ENCODE measurements around the gene AGT. TPM values are rescaled to one million over a fixed set of nuclear protein-coding genes. Genes with fewer than 3 reads are reported as not detected.

Gene AGT
- total RNA-seq, 1 donor from 2014 or later, result 54.6 TPM

- TF ChIP-seq CTCF (IDR thresholded peaks at IDR 0.05; ENCODE audit: borderline replicate concordance), result no peak
- peaks cover 58% of the 10 kb centered on the region for H3K4me1 ChIP-seq
- H3K9me3 ChIP-seq (replicated peaks), result no peaks in the 10 kb centered on the region
- H3K27me3 ChIP-seq (ENCODE audit: low read depth), result no peaks in the 10 kb centered on the region
- intact Hi-C loops (cut with micrococcal nuclease), result no loop called here
- peak overlapping the region; percentile 68 for H3K4me3 ChIP-seq
- peaks cover 4% of the 10 kb centered on the region for H3K36me3 ChIP-seq
- H3K27ac ChIP-seq (replicated peaks), result peak overlapping the region; percentile 87
- no peak for DNase-seq
Measured at GRCh38 chr1:230713138-230713537, 784 bp downstream of the AGT start.

- peaks cover 4% of the 10 kb centered on the region for H3K36me3 ChIP-seq
- H3K9me3 ChIP-seq (replicated peaks), result no peaks in the 10 kb centered on the region
- DNase-seq, result no peak
- peak overlapping the region; percentile 87 for H3K27ac ChIP-seq (replicated peaks)
- H3K4me1 ChIP-seq, result peaks cover 64% of the 10 kb centered on the region
- H3K27me3 ChIP-seq (ENCODE audit: low read depth), result no peaks in the 10 kb centered on the region
- intact Hi-C loops (cut with micrococcal nuclease), result no loop called here
- H3K4me3 ChIP-seq, result peak overlapping the region; percentile 68
- TF ChIP-seq CTCF (IDR thresholded peaks at IDR 0.05; ENCODE audit: borderline replicate concordance), result no peak
Measured at GRCh38 chr1:230712470-230712942, 1.4 kb downstream of the AGT start.

GRCh38 chr1:230711245-230711644, 2.7 kb downstream of the AGT start:
- no peak for TF ChIP-seq CTCF (IDR thresholded peaks at IDR 0.05; ENCODE audit: borderline replicate concordance)
- Histone ChIP-seq H3K27me3 (ENCODE audit: low read depth) (no peaks in the 10 kb centered on the region), H3K27ac (replicated peaks) (peak overlapping the region; percentile 87), H3K9me3 (replicated peaks) (no peaks in the 10 kb centered on the region), H3K4me1 (peaks cover 71% of the 10 kb centered on the region), H3K36me3 (peaks cover 4% of the 10 kb centered on the region), H3K4me3 (peak overlapping the region; percentile 68)
- intact Hi-C loops (cut with micrococcal nuclease), result no loop called here
- no peak for DNase-seq

- Histone ChIP-seq H3K27me3 (ENCODE audit: low read depth) (no peaks in the 10 kb centered on the region), H3K9me3 (replicated peaks) (no peaks in the 10 kb centered on the region), H3K27ac (replicated peaks) (peak overlapping the region; percentile 8), H3K4me1 (peaks cover 78% of the 10 kb centered on the region), H3K36me3 (peaks cover 4% of the 10 kb centered on the region), H3K4me3 (peak overlapping the region; percentile 68)
- DNase-seq, result no peak
- no peak for TF ChIP-seq CTCF (IDR thresholded peaks at IDR 0.05; ENCODE audit: borderline replicate concordance)
- intact Hi-C loops (cut with micrococcal nuclease), result no loop called here
Measured at GRCh38 chr1:230710543-230710904, 3.4 kb downstream of the AGT start.

GRCh38 chr1:230709619-230710542, 4.0 kb downstream of the AGT start:
- H3K36me3 ChIP-seq, result peaks cover 7% of the 10 kb centered on the region
- no peaks in the 10 kb centered on the region for H3K27me3 ChIP-seq (ENCODE audit: low read depth)
- H3K4me1 ChIP-seq, result peaks cover 74% of the 10 kb centered on the region
- no peak for DNase-seq
- H3K9me3 ChIP-seq (replicated peaks), result no peaks in the 10 kb centered on the region
- H3K27ac ChIP-seq (replicated peaks), result peak overlapping the region; percentile 8
- peak overlapping the region; percentile 68 for H3K4me3 ChIP-seq
- TF ChIP-seq CTCF (IDR thresholded peaks at IDR 0.05; ENCODE audit: borderline replicate concordance), result no peak
- intact Hi-C loops (cut with micrococcal nuclease), result no loop called here
